Fibroblast of lung (primary cell): ENCODE results near the gene TP53BP2. TPM values are rescaled to one million over a fixed set of nuclear protein-coding genes. Genes with fewer than 3 reads are reported as not detected.

Source experiments
- DNase-seq, 2 donors: peaks; one replicate each; pipeline versions ENCODE4 v3.0.0 to v3.0.0-alpha.2; 2010; ENCODE audit warnings: low read depth in 2 of 2
- H2AFZ ChIP-seq: 2 replicates; pipeline ENCODE4 v1.5.1; 2012; ENCODE audit warnings: low read length, control low read depth, inconsistent platforms
- H3K27ac ChIP-seq: 2 replicates; pipeline ENCODE4 v1.5.1; 2011; ENCODE audit warnings: low read length, control low read depth; ENCODE audit not compliant: insufficient read depth
- H3K27me3 ChIP-seq: 2 replicates; pipeline ENCODE4 v1.5.1; 2011; ENCODE audit warnings: mild to moderate bottlenecking, low read length; ENCODE audit not compliant: control insufficient read depth, insufficient read depth
- H3K36me3 ChIP-seq: 2 replicates; pipeline ENCODE4 v1.5.1; 2011; ENCODE audit warnings: low read length; ENCODE audit not compliant: control insufficient read depth, insufficient read depth
- H3K4me1 ChIP-seq: 2 replicates; pipeline ENCODE4 v1.5.1; 2011; ENCODE audit warnings: low read length; ENCODE audit not compliant: control insufficient read depth, insufficient read depth; ENCODE audit errors: extremely low read depth
- H3K4me2 ChIP-seq: 2 replicates; pipeline ENCODE4 v1.5.1; 2011; ENCODE audit warnings: low read length, control low read depth; ENCODE audit not compliant: insufficient read depth; ENCODE audit errors: extremely low read depth
- H3K4me3 ChIP-seq, 4 experiments: fragments of 200-600 bp in 1 of 4; sonication (generic) in 1 of 4; replicated peaks in 1 of 4; 2 replicates each; pipeline ENCODE4 v1.5.1; 2011 to 2016; ENCODE audit warnings: low read length in 4 of 4, low read depth in 3 of 4, mild to moderate bottlenecking in 3 of 4, control low read depth in 2 of 4, inconsistent platforms in 1 of 4, mixed read lengths in 1 of 4; ENCODE audit not compliant: insufficient read depth in 1 of 4; ENCODE audit errors: control extremely low read depth in 1 of 4
- H3K79me2 ChIP-seq: 2 replicates; pipeline ENCODE4 v1.5.1; 2012; ENCODE audit warnings: mild to moderate bottlenecking, low read length, inconsistent platforms; ENCODE audit not compliant: control insufficient read depth, insufficient read depth
- H3K9ac ChIP-seq: 2 replicates; pipeline ENCODE4 v1.5.1; 2011; ENCODE audit warnings: mild to moderate bottlenecking, low read length, control low read depth; ENCODE audit not compliant: insufficient read depth
- H3K9me3 ChIP-seq: 2 replicates; pipeline ENCODE4 v1.5.1; 2012; ENCODE audit warnings: low read depth, low read length; ENCODE audit not compliant: control insufficient read depth, insufficient read depth
- H4K20me1 ChIP-seq: 2 replicates; pipeline ENCODE4 v1.5.1; 2011; ENCODE audit warnings: low read length; ENCODE audit not compliant: control insufficient read depth, insufficient read depth; ENCODE audit errors: extremely low read depth
- EZH2 ChIP-seq: IDR thresholded peaks from 2 replicates; pipeline ENCODE4 v1.5.1; 2012; ENCODE audit warnings: low read length, control low read depth, mild to moderate bottlenecking; ENCODE audit errors: missing control alignments
- polyA plus RNA-seq, 2 donors: library from polyadenylated mRNA; depleted of rRNA in 1 of 2; stranded (reverse) in 1 of 2; unstranded in 1 of 2; fragments of >200 nt; gene quantifications; 2 replicates each; pipeline ENCODE4 v1.2.1, GENCODE V29; 2011 to 2012; ENCODE audit warnings: missing spikeins in 1 of 2
- total RNA-seq: library from RNA; depleted of rRNA; stranded (reverse); fragments of >200 nt; gene quantifications from 2 replicates; pipeline ENCODE4 v1.2.1, GENCODE V29; 2014
- TF ChIP-seq, protein P1 (sequence below), 2 donors: IDR thresholded peaks in 1 of 2; conservative IDR thresholded peaks in 1 of 2; 1 replicate in 1 of 2; 2 replicates in 1 of 2; pipeline ENCODE4 v1.5.1; 2011 to 2012; ENCODE audit warnings: low read length in 2 of 2, control low read depth in 1 of 2, inconsistent platforms in 1 of 2, low read depth in 1 of 2, mild to moderate bottlenecking in 1 of 2

Gene TP53BP2
- total and polyA plus RNA-seq, 2 donors (not counting 1 experiment from before 2014, with no cell fraction given), result 28.4 to 30.4 TPM

DNA sequence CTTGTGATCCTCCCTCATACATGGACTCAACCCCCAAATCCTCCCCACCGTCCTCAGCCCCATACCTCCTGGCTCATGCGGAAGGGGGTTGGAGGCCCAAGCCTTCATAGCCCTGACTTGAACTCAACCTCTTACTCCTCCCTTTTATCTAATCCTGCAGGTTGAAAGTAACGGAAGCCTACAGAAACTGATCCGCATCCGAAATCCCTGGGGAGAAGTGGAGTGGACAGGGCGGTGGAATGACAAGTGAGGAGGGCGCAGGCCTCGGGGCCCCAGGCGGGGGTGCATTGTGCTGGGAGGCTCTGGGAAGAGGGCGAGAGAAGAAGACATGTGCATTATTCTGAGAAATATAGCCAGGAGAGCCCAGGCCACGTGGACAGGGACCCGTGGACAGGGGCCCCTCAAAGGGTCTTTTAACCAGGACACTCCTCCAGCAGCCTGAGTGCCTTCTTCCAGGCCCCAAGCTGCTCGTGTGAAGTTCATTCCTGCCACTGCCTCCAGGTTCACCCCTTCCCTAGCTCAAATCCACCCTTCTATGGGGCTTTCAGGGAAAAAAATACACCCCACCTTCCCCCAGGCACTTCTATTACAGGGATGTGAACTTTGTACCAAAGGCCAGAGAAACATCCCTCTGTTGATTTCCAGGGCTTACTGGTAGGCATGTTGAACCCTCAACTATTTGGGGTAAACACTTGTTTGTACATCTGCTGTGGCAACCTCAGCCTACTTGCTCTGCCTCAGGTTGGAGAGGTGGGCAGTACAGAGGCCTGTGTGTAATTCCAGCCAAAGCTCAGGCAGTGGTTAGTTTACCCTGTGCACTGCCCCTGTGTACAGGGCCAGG is 94.8 kb downstream of the TP53BP2 start:
- Histone ChIP-seq H3K9me3 (no peaks in the 10 kb centered on the region), H3K4me3 (no peak overlapping the region), H3K4me2 (no peak overlapping the region), H3K4me1 (peaks cover 23% of the 10 kb centered on the region), H3K36me3 (peaks cover 56% of the 10 kb centered on the region), H4K20me1 (no peaks in the 10 kb centered on the region), H3K9ac (no peak overlapping the region), H3K27me3 (no peaks in the 10 kb centered on the region), H2AFZ (no peak overlapping the region), H3K27ac (no peak overlapping the region), H3K79me2 (peaks cover 21% of the 10 kb centered on the region)
- TF ChIP-seq EZH2, result no peak
- TF ChIP-seq, protein P1, sequence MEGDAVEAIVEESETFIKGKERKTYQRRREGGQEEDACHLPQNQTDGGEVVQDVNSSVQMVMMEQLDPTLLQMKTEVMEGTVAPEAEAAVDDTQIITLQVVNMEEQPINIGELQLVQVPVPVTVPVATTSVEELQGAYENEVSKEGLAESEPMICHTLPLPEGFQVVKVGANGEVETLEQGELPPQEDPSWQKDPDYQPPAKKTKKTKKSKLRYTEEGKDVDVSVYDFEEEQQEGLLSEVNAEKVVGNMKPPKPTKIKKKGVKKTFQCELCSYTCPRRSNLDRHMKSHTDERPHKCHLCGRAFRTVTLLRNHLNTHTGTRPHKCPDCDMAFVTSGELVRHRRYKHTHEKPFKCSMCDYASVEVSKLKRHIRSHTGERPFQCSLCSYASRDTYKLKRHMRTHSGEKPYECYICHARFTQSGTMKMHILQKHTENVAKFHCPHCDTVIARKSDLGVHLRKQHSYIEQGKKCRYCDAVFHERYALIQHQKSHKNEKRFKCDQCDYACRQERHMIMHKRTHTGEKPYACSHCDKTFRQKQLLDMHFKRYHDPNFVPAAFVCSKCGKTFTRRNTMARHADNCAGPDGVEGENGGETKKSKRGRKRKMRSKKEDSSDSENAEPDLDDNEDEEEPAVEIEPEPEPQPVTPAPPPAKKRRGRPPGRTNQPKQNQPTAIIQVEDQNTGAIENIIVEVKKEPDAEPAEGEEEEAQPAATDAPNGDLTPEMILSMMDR (conservative IDR thresholded peaks at IDR 0.05 in 1 of 2, IDR thresholded peaks at IDR 0.05 in 1 of 2; ENCODE audit: low read depth in 1 of 2, low read length in 2 of 2), result no peak
- DNase-seq, result no peak

DNA sequence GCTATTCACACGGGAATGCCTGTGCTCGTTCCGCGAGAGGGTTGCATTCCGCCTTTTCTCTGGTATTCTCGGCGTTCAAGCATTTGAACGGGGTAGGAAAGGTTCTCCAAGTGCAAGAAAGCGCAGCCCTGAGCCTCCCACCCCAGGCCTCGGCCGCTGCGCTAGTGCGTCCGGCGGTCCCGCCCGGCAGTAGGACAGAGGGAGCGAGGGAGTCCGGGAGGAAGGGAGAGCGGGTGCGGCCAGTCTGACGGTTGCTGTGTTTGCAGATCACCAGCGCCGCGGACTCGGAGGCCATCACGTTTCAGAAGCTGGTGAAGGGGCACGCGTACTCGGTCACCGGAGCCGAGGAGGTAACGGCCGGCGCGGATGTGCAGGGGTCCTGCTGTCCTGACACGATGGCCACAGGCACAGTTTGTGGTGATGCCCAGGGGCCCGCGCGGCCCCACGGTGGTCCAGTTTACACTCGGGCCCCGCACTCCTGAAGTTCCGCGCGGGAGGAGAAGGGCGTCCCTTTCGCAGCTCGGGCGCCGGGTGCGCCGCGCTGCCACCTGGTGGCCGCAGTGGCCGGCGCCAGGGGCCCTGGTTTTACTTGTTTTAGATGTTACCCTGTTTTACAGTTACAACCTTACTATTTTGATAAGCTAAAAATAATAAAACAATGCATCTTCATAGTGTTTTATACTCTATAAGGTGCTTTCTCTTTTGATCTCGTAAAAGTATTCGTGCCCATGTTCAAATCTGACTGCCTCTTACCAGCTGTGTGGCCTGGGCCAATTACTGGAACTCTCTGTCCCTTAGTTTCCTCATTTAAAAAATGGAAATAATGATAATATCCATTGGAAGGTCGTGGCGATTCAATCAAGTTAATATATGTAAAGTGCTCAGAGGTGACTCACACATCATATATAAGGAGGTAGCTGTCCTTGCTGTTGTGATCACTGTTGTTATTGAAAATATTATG is 96.7 kb downstream of the TP53BP2 start:
- Histone ChIP-seq H3K79me2 (peaks cover 28% of the 10 kb centered on the region), H3K27me3 (no peaks in the 10 kb centered on the region), H3K9me3 (no peaks in the 10 kb centered on the region), H4K20me1 (no peaks in the 10 kb centered on the region), H3K4me1 (peaks cover 28% of the 10 kb centered on the region), H3K9ac (peak overlapping the region; percentile 3), H3K36me3 (peaks cover 53% of the 10 kb centered on the region), H2AFZ (no peak overlapping the region), H3K4me3 (peak overlapping the region in 2 of 4 experiments; percentile 4 to 42), H3K4me2 (peak overlapping the region; percentile 80), H3K27ac (peak overlapping the region; percentile 50)
- DNase-seq, result peak; percentile 46 to 66
- TF ChIP-seq, protein P1 (conservative IDR thresholded peaks at IDR 0.05 in 1 of 2, IDR thresholded peaks at IDR 0.05 in 1 of 2; ENCODE audit: low read depth in 1 of 2, low read length in 2 of 2), result peak; percentile 74 to 89
- TF ChIP-seq EZH2, result no peak

DNA sequence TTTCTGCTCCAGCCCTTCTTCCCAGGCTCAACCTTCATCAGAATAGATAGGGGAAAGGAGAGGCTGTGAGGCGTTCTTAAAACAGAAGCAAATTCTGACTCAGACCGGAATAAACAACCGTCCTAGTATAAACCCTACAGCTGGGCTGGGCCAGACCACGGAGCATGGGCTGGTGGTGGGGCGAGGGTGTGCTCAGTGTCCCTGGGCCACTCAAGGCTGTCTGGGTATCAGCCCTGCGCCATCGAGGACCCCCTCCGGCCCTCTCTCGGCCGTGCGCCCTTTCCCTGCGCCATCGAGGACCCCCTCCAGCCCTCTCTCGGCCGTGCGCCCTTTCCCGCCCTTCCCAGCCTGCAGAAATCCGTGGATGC is 97.4 kb downstream of the TP53BP2 start:
- Histone ChIP-seq H3K27me3 (no peaks in the 10 kb centered on the region), H3K4me2 (peak overlapping the region; percentile 80), H3K4me1 (peaks cover 28% of the 10 kb centered on the region), H3K9me3 (no peaks in the 10 kb centered on the region), H3K36me3 (peaks cover 52% of the 10 kb centered on the region), H3K9ac (no peak overlapping the region), H4K20me1 (no peaks in the 10 kb centered on the region), H3K4me3 (peak overlapping the region in 1 of 4 experiments; percentile 42), H2AFZ (no peak overlapping the region), H3K79me2 (peaks cover 33% of the 10 kb centered on the region), H3K27ac (peak overlapping the region; percentile 50)
- no peak for TF ChIP-seq EZH2
- TF ChIP-seq, protein P1 (conservative IDR thresholded peaks at IDR 0.05 in 1 of 2, IDR thresholded peaks at IDR 0.05 in 1 of 2; ENCODE audit: low read depth in 1 of 2, low read length in 2 of 2), result no peak
- DNase-seq, result peak; percentile 62 to 86
